ENCODE measurements around the gene GRK5.

GRCh38 chr10:119235356-119235755, 28.0 kb downstream of the GRK5 start:
- no peak for TF ChIP-seq POLR2A (IDR thresholded peaks at IDR 0.05)
- TF ChIP-seq CTCF (IDR thresholded peaks at IDR 0.05 in 4 of 5, conservative IDR thresholded peaks at IDR 0.05 in 1 of 5): no peak
